SK-N-SH (cell line): ENCODE measurements around the gene ZBED1. TPM values are rescaled to one million over a fixed set of nuclear protein-coding genes. Genes with fewer than 3 reads are reported as not detected.
A peak's percentile ranks its signal among the peaks of the same experiment; 100 is the strongest.

Source experiments
- CTCF ChIA-PET: fragments of 300-600, 350-600 bp; formaldehyde crosslinking; extraction: SDS; loops from one replicate; lab custom pipeline; 2021; lab: Yijun Ruan, JAX
- POLR2A ChIA-PET: fragments of 350-600 bp; sonication (Branson Sonifier 250); formaldehyde crosslinking; extraction: SDS; loops from one replicate; lab custom pipeline; 2020; ENCODE audit warnings: antibody characterized with exemption, inconsistent platforms; lab: Yijun Ruan, JAX
- DNase-seq: peaks from one replicate; pipeline ENCODE4 v3.0.0; 2012
- H2AFZ ChIP-seq: fragments of 200-600 bp; sonication (generic); 2 replicates; pipeline ENCODE4 v1.8.1; 2016; ENCODE audit warnings: antibody characterized with exemption, mild to moderate bottlenecking, low read depth
- H3F3A ChIP-seq: fragments of 200-600 bp; sonication (generic); replicated peaks from 2 replicates; pipeline ENCODE3; 2016; ENCODE audit warnings: antibody characterized with exemption, mild to moderate bottlenecking; ENCODE audit not compliant: insufficient read depth
- H3K27ac ChIP-seq, 2 experiments: fragments of 200-500 bp in 1 of 2; fragments of 200-600 bp in 1 of 2; sonication (Bioruptor generic) in 1 of 2; sonication (generic), shearing (Covaris generic) in 1 of 2; 2 replicates each; pipeline versions ENCODE4 v1.5.1 to v1.6.1; 2014 to 2016; ENCODE audit warnings: low read depth in 2 of 2, inconsistent platforms in 1 of 2, low read length in 1 of 2, mild to moderate bottlenecking in 1 of 2, mixed read lengths in 1 of 2
- H3K27me3 ChIP-seq: fragments of 200-600 bp; sonication (generic), shearing (Covaris generic); 2 replicates; pipeline ENCODE4 v1.6.1; 2016; ENCODE audit warnings: mixed run types; ENCODE audit not compliant: insufficient read depth
- H3K36me3 ChIP-seq, 2 experiments: fragments of 200-500 bp in 1 of 2; fragments of 200-600 bp in 1 of 2; sonication (Bioruptor generic) in 1 of 2; sonication (generic) in 1 of 2; replicated peaks in 1 of 2; 2 replicates each; pipeline versions ENCODE3 to v1.5.1; 2014 to 2016; ENCODE audit warnings: low read length in 1 of 2, mild to moderate bottlenecking in 1 of 2; ENCODE audit not compliant: insufficient read depth in 2 of 2, control insufficient read depth in 1 of 2
- H3K4me1 ChIP-seq, 2 experiments: fragments of 200-500 bp in 1 of 2; fragments of 200-600 bp in 1 of 2; sonication (Bioruptor generic) in 1 of 2; sonication (generic), shearing (Covaris generic) in 1 of 2; 2 replicates each; pipeline versions ENCODE4 v1.5.1 to v1.6.1; 2014 to 2016; ENCODE audit warnings: low read depth in 1 of 2, low read length in 1 of 2, mixed run types in 1 of 2; ENCODE audit not compliant: insufficient read depth in 2 of 2, control insufficient read depth in 1 of 2
- H3K4me2 ChIP-seq: fragments of 200-600 bp; sonication (generic), shearing (Covaris generic); 2 replicates; pipeline ENCODE4 v1.6.1; 2017; ENCODE audit warnings: mixed run types
- H3K4me3 ChIP-seq, 2 experiments: fragments of 200-500 bp in 1 of 2; fragments of 200-600 bp in 1 of 2; sonication (Bioruptor generic) in 1 of 2; sonication (generic), shearing (Covaris generic) in 1 of 2; 2 replicates each; pipeline versions ENCODE4 v1.5.1 to v1.8.1; 2014 to 2016; ENCODE audit warnings: low read depth in 2 of 2, inconsistent platforms in 1 of 2, low read length in 1 of 2, mild to moderate bottlenecking in 1 of 2, mixed read lengths in 1 of 2, moderate library complexity in 1 of 2
- H3K79me2 ChIP-seq: fragments of 200-600 bp; sonication (generic); 2 replicates; pipeline ENCODE4 v1.8.1; 2017; ENCODE audit warnings: mild to moderate bottlenecking; ENCODE audit not compliant: insufficient read depth
- H3K9ac ChIP-seq: fragments of 200-600 bp; sonication (generic); 2 replicates; pipeline ENCODE4 v1.6.1; 2017; ENCODE audit warnings: mixed run types
- H3K9me2 ChIP-seq: fragments of 200-600 bp; sonication (generic); 2 replicates; pipeline ENCODE4 v1.6.1; 2017; ENCODE audit warnings: mixed run types
- H3K9me3 ChIP-seq: fragments of 200-600 bp; sonication (generic); 2 replicates; pipeline ENCODE4 v1.6.1; 2017; ENCODE audit warnings: mixed run types, mild to moderate bottlenecking, moderate library complexity
- H4K20me1 ChIP-seq: fragments of 200-600 bp; sonication (generic); 2 replicates; pipeline ENCODE4 v1.6.1; 2017; ENCODE audit warnings: mild to moderate bottlenecking, mixed run types; ENCODE audit not compliant: insufficient read depth
- EP300 ChIP-seq, 2 experiments: IDR thresholded peaks; 2 replicates each; pipeline versions ENCODE4 v1.4.0 to v1.6.1; 2012; ENCODE audit warnings: borderline replicate concordance in 1 of 2, low read depth in 1 of 2, low read length in 1 of 2
- FOXM1 ChIP-seq: IDR thresholded peaks from 2 replicates; pipeline ENCODE4 v1.4.0; 2012; ENCODE audit warnings: low read depth, mild to moderate bottlenecking
- IRF3 ChIP-seq: fragments of 150-350 bp; IDR thresholded peaks from 2 replicates; pipeline ENCODE4 v1.6.1; 2016; ENCODE audit warnings: mild to moderate bottlenecking, low read depth, low read length
- MXI1 ChIP-seq: IDR thresholded peaks from 2 replicates; pipeline ENCODE4 v1.6.1; 2012; ENCODE audit warnings: mild to moderate bottlenecking, low read depth, low read length, improper control_type of control experiment
- NRF1 ChIP-seq: IDR thresholded peaks from 2 replicates; pipeline ENCODE4 v1.6.1; 2012; ENCODE audit warnings: low read depth, mild to moderate bottlenecking, low read length
- RAD21 ChIP-seq: IDR thresholded peaks from 2 replicates; pipeline ENCODE4 v1.6.1; 2012; ENCODE audit warnings: mild to moderate bottlenecking, low read length
- REST ChIP-seq: IDR thresholded peaks from 2 replicates; pipeline ENCODE4 v1.6.1; 2012; ENCODE audit warnings: mild to moderate bottlenecking, low read depth, low read length, moderate library complexity
- RXRA ChIP-seq: IDR thresholded peaks from 2 replicates; pipeline ENCODE4 v1.4.0; 2012; ENCODE audit warnings: low read depth, mild to moderate bottlenecking, borderline replicate concordance
- SMC3 ChIP-seq: IDR thresholded peaks from 2 replicates; pipeline ENCODE4 v1.6.1; 2012; ENCODE audit warnings: low read depth, low read length, improper control_type of control experiment
- TAF1 ChIP-seq: IDR thresholded peaks from 2 replicates; pipeline ENCODE4 v1.6.1; 2012; ENCODE audit warnings: low read depth, mild to moderate bottlenecking, low read length, moderate library complexity, borderline replicate concordance
- ZBTB33 ChIP-seq: IDR thresholded peaks from 2 replicates; pipeline ENCODE4 v1.4.0; 2012; ENCODE audit warnings: low read depth, borderline replicate concordance
- WGBS: methylation state at CpG from one replicate; pipeline ENCODE4 v1.1.6; 2017; ENCODE audit warnings: low lambda C conversion rate; 5-methylcytosine and 5-hydroxymethylcytosine counted together
- polyA plus RNA-seq, 3 experiments: library from polyadenylated mRNA; depleted of rRNA; stranded (reverse); fragments of >200 nt; gene quantifications; 2 replicates each; pipeline ENCODE4 v1.2.3, GENCODE V29; 2012

ZBED1 gene
- polyA plus RNA-seq, 1 of the 3 experiments (the other 2 are of a cell fraction): 16.7 TPM

- Histone ChIP-seq H3K9ac (peak overlapping the region; percentile 98), H3K4me3 (peak overlapping the region; percentile 82 to 92), H3K9me2 (no peaks in the 10 kb centered on the region), H2AFZ (no peak overlapping the region), H3K36me3 (peaks cover 12 to 13% of the 10 kb centered on the region in 2 experiments), H3K4me2 (peak overlapping the region; percentile 83), H3K27me3 (no peaks in the 10 kb centered on the region), H3F3A (peaks cover 2% of the 10 kb centered on the region), H3K9me3 (no peaks in the 10 kb centered on the region; the same call in 1 of the 2 replicates), H3K79me2 (peaks cover 65% of the 10 kb centered on the region), H3K4me1 (peaks cover 17 to 19% of the 10 kb centered on the region in 2 experiments; a peak in 3 of 4 replicates), H3K27ac (peak overlapping the region; percentile 31 to 33; a peak in 3 of 4 replicates), H4K20me1 (peaks cover 3% of the 10 kb centered on the region; the same call in 1 of the 2 replicates)
- POLR2A ChIA-PET: no interaction called here
- 71% methylated on average over 10 of the region's 10 CpGs for WGBS
- CTCF ChIA-PET: no interaction called here
- DNase-seq: no peak
- TF ChIP-seq IRF3 (no peak), SMC3 (no peak), FOXM1 (no peak), REST (no peak), RXRA (no peak), NRF1 (no peak), MXI1 (no peak), ZBTB33 (no peak), RAD21 (no peak), EP300 (IDR thresholded peaks at IDR 0.05; ENCODE audit: borderline replicate concordance in 1 of 2, low read depth in 1 of 2, low read length in 1 of 2) (no peak), TAF1 (no peak)
These were observed 1.9 kb downstream of the ZBED1 start for GRCh38 chrX:2498781-2499302.
